Upper lobe of right lung (tissue), 1 donor: ENCODE data around the gene FAM221B. TPM values are rescaled to one million over a fixed set of nuclear protein-coding genes. Genes with fewer than 3 reads are reported as not detected.
A peak's percentile ranks its signal among the peaks of the same experiment; 100 is the strongest.

Experiments used
- ATAC-seq: fragments of 200-7000 bp; cut with Tn5 transposase; one replicate; pipeline ENCODE4 v1.9.1; 2020; ENCODE audit warnings: mild to moderate bottlenecking, moderate library complexity
- DNase-seq: peaks from one replicate; pipeline ENCODE4 v3.0.0-alpha.2; 2020
- H3K27ac ChIP-seq: fragments of 200-600 bp; one replicate; pipeline ENCODE4 v1.8.0; 2022
- H3K27me3 ChIP-seq: fragments of 200-600 bp; one replicate; pipeline ENCODE4 v1.8.0; 2022; ENCODE audit warnings: mild to moderate bottlenecking
- H3K36me3 ChIP-seq: fragments of 200-600 bp; one replicate; pipeline ENCODE4 v1.8.0; 2022
- H3K4me1 ChIP-seq: fragments of 200-600 bp; one replicate; pipeline ENCODE4 v1.8.0; 2022
- H3K4me3 ChIP-seq: fragments of 200-600 bp; one replicate; pipeline ENCODE4 v1.8.0; 2022; ENCODE audit warnings: mild to moderate bottlenecking
- H3K9me3 ChIP-seq: fragments of 200-600 bp; one replicate; pipeline ENCODE4 v1.8.0; 2022
- CTCF ChIP-seq: fragments of 200-600 bp; IDR thresholded peaks from one replicate; pipeline ENCODE4 v1.8.0; 2022; ENCODE audit warnings: antibody characterized with exemption
- intact Hi-C: fragments of 100-400 bp; cut with DNase I; formaldehyde crosslinking; loops from one replicate; pipeline ENCODE4 v1.11.0; 2022
- total RNA-seq: library from RNA; stranded (reverse); fragmentation: NEBNext Ultra II Directional; extraction: Animal tissue kit (Norgen Biotek cat#: 25700); gene quantifications from one replicate; pipeline ENCODE4 v1.2.1, GENCODE V29; 2021
- donor health status: DM: no; HTN: yes; CAD: no; lungs with severe emphysema.

The FAM221B gene
- total RNA-seq, 1 donor from 2014 or later = not detected

GRCh38 chr9:35845824-35846771, 17.6 kb upstream of the FAM221B start:
- ATAC-seq (peak; percentile 66), DNase-seq (peak; percentile 74)
- TF ChIP-seq CTCF = no peak
- intact Hi-C loops = no loop called here
- Histone ChIP-seq H3K4me1 (peaks cover 33% of the 10 kb centered on the region), H3K27ac (peak overlapping the region; percentile 63), H3K9me3 (no peaks in the 10 kb centered on the region), H3K4me3 (peak overlapping the region; percentile 17), H3K36me3 (no peaks in the 10 kb centered on the region), H3K27me3 (no peaks in the 10 kb centered on the region)

GRCh38 chr9:35844628-35845270, 16.2 kb upstream of the FAM221B start:
- no peaks in the 10 kb centered on the region for H3K27me3 ChIP-seq
- H3K4me3 ChIP-seq = no peak overlapping the region
- no peak for TF ChIP-seq CTCF
- no peak for DNase-seq
- peak; percentile 82 for ATAC-seq
- intact Hi-C loops = no loop called here
- H3K9me3 ChIP-seq = no peaks in the 10 kb centered on the region
- peak overlapping the region; percentile 63 for H3K27ac ChIP-seq
- H3K4me1 ChIP-seq = peaks cover 33% of the 10 kb centered on the region
- no peaks in the 10 kb centered on the region for H3K36me3 ChIP-seq

DNA sequence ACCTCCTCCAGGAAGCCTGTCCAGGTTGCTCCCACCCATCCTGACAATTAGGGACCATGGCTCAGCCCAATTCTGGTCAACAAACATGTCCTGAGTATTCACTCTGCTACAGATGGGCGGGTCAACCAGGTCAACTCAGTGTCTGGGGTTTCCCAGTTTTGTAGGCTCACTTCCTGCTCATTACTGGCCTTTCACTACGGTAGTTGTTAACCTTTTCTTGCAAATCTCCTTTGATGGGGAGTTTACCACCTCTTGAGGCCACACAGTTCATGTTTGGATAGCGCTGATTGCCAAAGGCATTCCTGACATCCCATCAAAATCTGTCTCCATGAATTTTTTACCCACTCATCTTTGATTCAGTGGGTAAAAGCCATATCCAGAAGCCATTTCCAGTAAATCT, 14.3 kb upstream of the FAM221B start:
- intact Hi-C loops = no loop called here
- peaks cover 33% of the 10 kb centered on the region for H3K4me1 ChIP-seq
- no peak for ATAC-seq

DNA sequence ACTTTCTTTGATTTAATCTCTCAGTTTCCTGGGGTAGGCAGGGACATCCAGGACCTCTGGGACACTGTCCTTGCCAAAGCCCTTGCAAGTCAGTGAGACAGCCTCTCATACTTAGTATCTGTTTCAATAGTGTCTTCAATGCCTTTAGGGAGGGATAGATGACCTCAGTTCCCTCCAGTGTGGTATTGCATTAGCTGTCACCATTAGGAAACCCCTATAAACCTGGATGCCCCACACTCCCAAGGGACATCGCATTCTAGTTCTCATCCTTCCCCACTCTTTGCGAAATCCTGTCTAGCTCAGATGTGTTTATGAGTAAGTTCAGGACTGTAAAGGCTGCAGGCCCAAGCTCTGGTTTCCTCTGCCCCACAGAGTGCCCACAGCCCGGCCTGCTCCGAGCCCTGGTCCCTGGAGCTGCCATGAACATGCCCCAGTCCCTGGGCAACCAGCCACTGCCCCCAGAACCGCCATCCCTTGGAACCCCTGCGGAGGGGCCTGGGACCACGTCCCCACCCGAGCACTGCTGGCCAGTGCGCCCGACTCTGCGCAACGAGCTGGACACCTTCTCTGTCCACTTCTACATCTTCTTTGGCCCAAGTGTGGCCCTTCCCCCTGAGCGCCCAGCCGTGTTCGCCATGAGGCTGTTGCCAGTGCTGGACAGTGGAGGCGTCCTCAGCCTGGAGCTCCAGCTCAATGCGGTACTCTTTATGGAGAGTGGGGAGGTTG, 13.7 kb upstream of the FAM221B start:
- Histone ChIP-seq H3K27ac (no peak overlapping the region), H3K36me3 (no peaks in the 10 kb centered on the region), H3K4me3 (no peak overlapping the region), H3K9me3 (no peaks in the 10 kb centered on the region), H3K4me1 (peaks cover 33% of the 10 kb centered on the region), H3K27me3 (no peaks in the 10 kb centered on the region)
- ATAC-seq (no peak), DNase-seq (no peak)
- intact Hi-C loops = no loop called here
- no peak for TF ChIP-seq CTCF

More for the DNA sequence above, 14.3 kb upstream of the FAM221B start:
- H3K27ac ChIP-seq = no peak overlapping the region
- H3K9me3 ChIP-seq = no peaks in the 10 kb centered on the region
- H3K4me3 ChIP-seq = no peak overlapping the region
- H3K27me3 ChIP-seq = no peaks in the 10 kb centered on the region
- no peak for DNase-seq
- no peak for TF ChIP-seq CTCF
- H3K36me3 ChIP-seq = no peaks in the 10 kb centered on the region

DNA sequence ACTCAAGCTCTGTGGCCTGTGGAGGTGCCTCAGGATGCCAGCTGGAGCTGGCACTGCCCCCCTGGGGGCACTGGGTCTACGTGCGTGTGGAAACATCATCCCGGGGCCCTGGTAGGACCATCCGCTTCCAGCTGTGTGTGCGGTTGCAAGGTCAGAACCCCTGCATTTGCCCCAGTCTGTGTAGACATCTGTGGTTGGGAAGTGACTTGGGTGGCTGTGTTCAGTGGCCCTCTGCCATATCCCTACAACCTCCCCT, 13.0 kb upstream of the FAM221B start:
- TF ChIP-seq CTCF = no peak
- Histone ChIP-seq H3K4me1 (peaks cover 33% of the 10 kb centered on the region), H3K9me3 (no peaks in the 10 kb centered on the region), H3K4me3 (no peak overlapping the region), H3K36me3 (no peaks in the 10 kb centered on the region), H3K27me3 (no peaks in the 10 kb centered on the region), H3K27ac (no peak overlapping the region)
- no peak for ATAC-seq
- intact Hi-C loops = no loop called here
- DNase-seq = no peak
